Breast epithelium (tissue), 4 donors: ENCODE results near the gene RAMP1. TPM values are rescaled to one million over a fixed set of nuclear protein-coding genes. Genes with fewer than 3 reads are reported as not detected.

Experiments used
- DNase-seq, 2 donors: peaks; one replicate each; pipeline ENCODE4 v3.0.0-alpha.2; 2019; ENCODE audit warnings: low spot score in 2 of 2
- H3K27ac ChIP-seq, 2 donors: fragments of 200-600 bp; sonication (generic) in 1 of 2; one replicate each; pipeline ENCODE4 v1.5.1; 2016 to 2019; ENCODE audit warnings: mild to moderate bottlenecking in 1 of 2
- H3K27me3 ChIP-seq, 2 donors: fragments of 200-600 bp; sonication (generic) in 1 of 2; one replicate each; pipeline versions ENCODE4 v1.5.1 to v1.6.0; 2017 to 2019; ENCODE audit warnings: control low read depth in 1 of 2, mild to moderate bottlenecking in 1 of 2
- H3K36me3 ChIP-seq: fragments of 200-600 bp; one replicate; pipeline ENCODE4 v1.5.1; 2019
- H3K4me1 ChIP-seq, 2 donors: fragments of 200-600 bp; sonication (generic); one replicate each; pipeline ENCODE4 v1.5.1; 2016 to 2019; ENCODE audit warnings: control low read depth in 1 of 2
- H3K4me3 ChIP-seq, 3 donors: fragments of 200-600 bp; sonication (generic); 1 replicate in 2 of 3; 2 replicates in 1 of 3; pipeline ENCODE4 v1.5.1; 2016 to 2019; ENCODE audit warnings: mild to moderate bottlenecking in 3 of 3, moderate library complexity in 2 of 3
- H3K9me3 ChIP-seq, 2 donors: fragments of 200-600 bp; sonication (generic) in 1 of 2; one replicate each; pipeline ENCODE4 v1.5.1; 2016 to 2019; ENCODE audit warnings: control low read depth in 1 of 2
- POLR2A ChIP-seq: fragments of 450-650 bp; IDR thresholded peaks from one replicate; pipeline ENCODE4 v1.6.1; 2016; ENCODE audit warnings: antibody characterized with exemption, mild to moderate bottlenecking, moderate library complexity
- POLR2AphosphoS5 ChIP-seq, 3 donors: sonication (generic); formaldehyde crosslinking; IDR thresholded peaks; one replicate each; pipeline ENCODE4 v1.6.1; 2017; ENCODE audit warnings: antibody characterized with exemption in 3 of 3
- intact Hi-C: fragments of 100-400 bp; cut with DNase I; formaldehyde crosslinking; loops from one replicate; pipeline ENCODE4 v1.15.1; 2023; ENCODE audit warnings: low total_unique reads
- total RNA-seq, 3 donors: library from RNA; depleted of rRNA; stranded (reverse); fragments of >200 nt; gene quantifications; one replicate each; pipeline ENCODE4 v1.1.0, GENCODE V29; 2016
- TF ChIP-seq, protein P1 (sequence below), 3 donors: fragments of 450-650 bp; IDR thresholded peaks; one replicate each; pipeline ENCODE4 v1.5.1; 2016 to 2017; ENCODE audit warnings: antibody characterized with exemption in 3 of 3, mild to moderate bottlenecking in 3 of 3, moderate library complexity in 3 of 3

RAMP1 gene
- total RNA-seq, 3 donors from 2014 or later: 8.2 to 25.9 TPM; not detected in 1

DNA sequence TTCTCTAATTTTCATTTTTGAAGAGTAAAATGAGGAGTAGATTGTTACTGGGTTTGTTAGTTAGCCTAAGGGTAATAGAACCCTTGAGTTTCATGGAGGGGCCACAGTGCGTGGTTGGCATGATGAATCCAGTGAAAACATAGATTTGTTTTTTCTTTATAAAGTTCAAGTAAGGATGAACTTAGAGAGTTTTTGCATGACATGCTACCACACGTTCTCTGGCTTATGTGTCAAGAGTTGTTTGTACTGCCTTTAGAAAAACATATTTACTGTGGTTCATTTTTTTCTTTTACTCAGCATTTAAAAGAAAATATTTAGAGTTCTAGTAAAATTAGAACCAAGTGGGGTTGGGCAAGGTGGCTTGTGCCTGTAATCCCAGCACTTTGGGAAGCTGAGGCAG, 39.0 kb upstream of the RAMP1 start:
- Histone ChIP-seq H3K4me3 (no peak overlapping the region), H3K36me3 (no peaks in the 10 kb centered on the region), H3K4me1 (no peaks in the 10 kb centered on the region), H3K9me3 (no peaks in the 10 kb centered on the region), H3K27ac (no peak overlapping the region), H3K27me3 (no peaks in the 10 kb centered on the region)
- DNase-seq: no peak
- intact Hi-C loops: no loop called here
- no peak for TF ChIP-seq POLR2A
- TF ChIP-seq POLR2AphosphoS5 (IDR thresholded peaks at IDR 0.05): no peak
- TF ChIP-seq, protein P1, sequence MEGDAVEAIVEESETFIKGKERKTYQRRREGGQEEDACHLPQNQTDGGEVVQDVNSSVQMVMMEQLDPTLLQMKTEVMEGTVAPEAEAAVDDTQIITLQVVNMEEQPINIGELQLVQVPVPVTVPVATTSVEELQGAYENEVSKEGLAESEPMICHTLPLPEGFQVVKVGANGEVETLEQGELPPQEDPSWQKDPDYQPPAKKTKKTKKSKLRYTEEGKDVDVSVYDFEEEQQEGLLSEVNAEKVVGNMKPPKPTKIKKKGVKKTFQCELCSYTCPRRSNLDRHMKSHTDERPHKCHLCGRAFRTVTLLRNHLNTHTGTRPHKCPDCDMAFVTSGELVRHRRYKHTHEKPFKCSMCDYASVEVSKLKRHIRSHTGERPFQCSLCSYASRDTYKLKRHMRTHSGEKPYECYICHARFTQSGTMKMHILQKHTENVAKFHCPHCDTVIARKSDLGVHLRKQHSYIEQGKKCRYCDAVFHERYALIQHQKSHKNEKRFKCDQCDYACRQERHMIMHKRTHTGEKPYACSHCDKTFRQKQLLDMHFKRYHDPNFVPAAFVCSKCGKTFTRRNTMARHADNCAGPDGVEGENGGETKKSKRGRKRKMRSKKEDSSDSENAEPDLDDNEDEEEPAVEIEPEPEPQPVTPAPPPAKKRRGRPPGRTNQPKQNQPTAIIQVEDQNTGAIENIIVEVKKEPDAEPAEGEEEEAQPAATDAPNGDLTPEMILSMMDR (IDR thresholded peaks at IDR 0.05): no peak

DNA sequence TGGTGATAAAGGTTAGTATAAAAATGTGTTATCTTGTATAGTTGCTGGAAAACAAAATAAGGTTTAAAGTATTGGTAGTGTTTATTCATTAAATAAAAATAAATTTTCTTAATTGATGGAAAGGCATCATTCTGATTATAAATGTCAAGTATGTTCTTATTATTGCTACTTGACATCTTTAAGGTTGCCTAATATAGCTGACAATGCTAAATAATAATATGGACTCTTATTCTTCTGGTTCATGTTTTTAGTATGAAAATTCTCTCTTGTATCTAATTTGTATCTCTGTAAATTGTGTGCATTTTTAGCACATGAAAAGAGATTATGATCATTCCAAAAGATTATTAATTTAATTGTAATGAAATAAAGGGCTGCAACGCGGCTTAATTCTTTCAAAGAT, 35.9 kb upstream of the RAMP1 start:
- intact Hi-C loops: no loop called here
- Histone ChIP-seq H3K27me3 (no peaks in the 10 kb centered on the region), H3K36me3 (no peaks in the 10 kb centered on the region), H3K27ac (no peak overlapping the region), H3K4me3 (no peak overlapping the region), H3K9me3 (no peaks in the 10 kb centered on the region), H3K4me1 (no peaks in the 10 kb centered on the region)
- no peak for DNase-seq
- TF ChIP-seq POLR2A (no peak), POLR2AphosphoS5 (IDR thresholded peaks at IDR 0.05) (no peak)
- TF ChIP-seq, protein P1 (IDR thresholded peaks at IDR 0.05): no peak

DNA sequence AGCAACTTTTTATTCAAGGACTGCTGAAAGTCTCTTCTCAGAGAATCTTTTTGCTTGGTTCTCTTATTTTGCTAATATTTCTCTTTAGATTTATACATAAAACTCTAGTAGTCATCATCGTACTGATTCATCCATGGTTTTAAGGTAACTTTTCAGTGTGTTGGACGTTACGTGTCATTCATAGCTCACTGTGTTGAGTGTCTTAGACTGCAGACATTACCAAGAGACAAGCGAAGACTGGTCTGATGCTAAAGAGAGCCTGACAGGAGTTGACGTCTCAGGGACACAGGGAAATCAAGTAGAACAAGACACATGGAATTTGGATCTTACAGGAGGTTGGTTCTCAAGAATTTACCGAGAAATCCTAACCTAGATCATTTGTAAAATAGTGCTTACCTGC, 35.3 kb upstream of the RAMP1 start:
- no peak for DNase-seq
- Histone ChIP-seq H3K27me3 (no peaks in the 10 kb centered on the region), H3K36me3 (no peaks in the 10 kb centered on the region)

DNA sequence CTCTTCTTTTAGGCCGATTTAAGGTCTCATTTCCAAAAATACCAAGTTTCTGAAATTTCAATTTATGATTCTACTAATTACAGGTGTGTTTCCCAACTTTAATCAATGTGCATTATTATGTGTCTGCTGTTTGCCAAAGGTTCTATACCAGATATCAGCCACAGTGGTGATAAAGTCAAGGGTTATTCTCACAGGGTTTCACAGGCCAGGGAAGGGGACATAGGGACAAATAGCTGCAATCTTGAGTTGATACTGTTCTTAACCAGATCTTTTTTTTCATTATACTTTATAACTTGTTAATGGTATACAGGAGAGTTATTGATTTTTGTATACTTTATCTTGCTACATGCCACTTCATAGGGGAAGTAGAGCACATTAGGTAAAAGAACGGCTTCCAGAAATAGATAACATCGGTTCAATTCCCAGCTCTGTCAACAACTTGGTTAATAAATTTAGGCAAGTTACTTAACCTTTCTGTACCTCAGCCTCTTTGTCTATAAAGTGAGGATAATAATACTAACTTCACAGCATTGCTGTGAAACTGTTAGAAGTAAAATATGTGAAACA, 31.9 kb upstream of the RAMP1 start:
- intact Hi-C loops: no loop called here
- no peaks in the 10 kb centered on the region for H3K9me3 ChIP-seq
- DNase-seq: no peak

More for the DNA sequence above, 35.3 kb upstream of the RAMP1 start:
- no peak for TF ChIP-seq POLR2AphosphoS5 (IDR thresholded peaks at IDR 0.05)
- no peak for TF ChIP-seq POLR2A
- no peak overlapping the region for H3K27ac ChIP-seq
- no peaks in the 10 kb centered on the region for H3K4me1 ChIP-seq
- intact Hi-C loops: no loop called here
- H3K9me3 ChIP-seq: no peaks in the 10 kb centered on the region
- H3K4me3 ChIP-seq: no peak overlapping the region

DNA sequence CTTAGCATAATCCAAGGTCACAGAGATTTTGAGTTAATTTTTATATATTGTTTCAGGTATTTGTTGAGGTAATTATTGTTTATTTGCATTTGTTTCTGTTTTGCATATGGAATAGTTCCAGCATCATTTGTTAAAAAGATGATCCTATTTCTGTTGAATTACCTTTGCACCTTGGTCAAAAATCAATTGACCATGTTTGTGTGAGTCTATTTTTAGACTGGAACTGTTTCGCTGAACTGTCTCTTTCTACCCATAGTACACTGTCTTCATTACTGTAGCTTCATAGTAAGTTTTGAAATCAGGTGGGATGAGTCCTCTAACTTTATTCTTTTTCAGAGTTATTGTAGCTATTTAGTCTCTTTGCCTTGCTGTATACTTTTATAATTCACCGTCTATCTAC, 28.9 kb upstream of the RAMP1 start:
- H3K36me3 ChIP-seq: no peaks in the 10 kb centered on the region
- no peaks in the 10 kb centered on the region for H3K9me3 ChIP-seq
- intact Hi-C loops: no loop called here
- H3K4me1 ChIP-seq: no peaks in the 10 kb centered on the region
- no peak for DNase-seq
- H3K4me3 ChIP-seq: no peak overlapping the region
- no peaks in the 10 kb centered on the region for H3K27me3 ChIP-seq
- TF ChIP-seq POLR2AphosphoS5 (IDR thresholded peaks at IDR 0.05): no peak
- no peak for TF ChIP-seq POLR2A
- TF ChIP-seq, protein P1 (IDR thresholded peaks at IDR 0.05): no peak
- no peak overlapping the region for H3K27ac ChIP-seq

More for the DNA sequence above, 31.9 kb upstream of the RAMP1 start:
- Histone ChIP-seq H3K27me3 (no peaks in the 10 kb centered on the region), H3K36me3 (no peaks in the 10 kb centered on the region), H3K4me1 (no peaks in the 10 kb centered on the region), H3K27ac (no peak overlapping the region), H3K4me3 (no peak overlapping the region)
- TF ChIP-seq POLR2A (no peak), POLR2AphosphoS5 (IDR thresholded peaks at IDR 0.05) (no peak)
- TF ChIP-seq, protein P1 (IDR thresholded peaks at IDR 0.05): no peak

DNA sequence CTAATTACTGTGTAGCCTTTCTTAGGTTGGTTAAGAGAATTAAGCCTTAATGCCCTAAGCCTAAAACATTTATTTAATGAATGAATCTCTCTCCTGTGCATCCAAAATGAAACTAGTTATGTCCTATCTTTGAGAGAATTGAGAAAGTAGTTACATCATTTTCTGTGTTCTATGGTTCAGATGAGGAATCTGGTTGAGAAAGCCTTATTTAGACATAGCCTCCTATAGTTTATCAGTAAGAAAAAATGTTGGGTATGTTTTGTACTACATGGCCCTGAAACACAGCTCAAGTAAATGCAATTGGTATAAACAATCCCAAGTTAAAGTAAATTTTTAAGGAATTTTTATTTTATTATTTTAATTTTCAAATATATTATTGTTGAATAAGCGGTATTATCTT, 25.9 kb upstream of the RAMP1 start:
- no peaks in the 10 kb centered on the region for H3K27me3 ChIP-seq
- H3K4me3 ChIP-seq: no peak overlapping the region
- intact Hi-C loops: no loop called here
- H3K4me1 ChIP-seq: no peaks in the 10 kb centered on the region
- H3K36me3 ChIP-seq: no peaks in the 10 kb centered on the region
- H3K27ac ChIP-seq: no peak overlapping the region
- TF ChIP-seq, protein P1 (IDR thresholded peaks at IDR 0.05): no peak
- TF ChIP-seq POLR2AphosphoS5 (IDR thresholded peaks at IDR 0.05) (no peak), POLR2A (no peak)
- no peak for DNase-seq
- H3K9me3 ChIP-seq: no peaks in the 10 kb centered on the region
